Right atrium auricular region (tissue), 2 donors: ENCODE data around the gene GABBR2. TPM values are rescaled to one million over a fixed set of nuclear protein-coding genes. Genes with fewer than 3 reads are reported as not detected.

Experiments
- DNase-seq: peaks from one replicate; pipeline ENCODE4 v3.0.0-alpha.2; 2019; ENCODE audit warnings: low spot score
- H3K27ac ChIP-seq, 2 donors: fragments of 200-600 bp; sonication (generic); 1 replicate in 1 of 2; 2 replicates in 1 of 2; pipeline ENCODE4 v1.5.1; 2016 to 2019
- H3K27me3 ChIP-seq, 2 donors: fragments of 200-600 bp; sonication (generic); one replicate each; pipeline versions ENCODE4 v1.5.1 to v1.6.0; 2017 to 2019
- H3K36me3 ChIP-seq: fragments of 200-600 bp; sonication (generic); one replicate; pipeline ENCODE4 v1.5.1; 2016
- H3K4me1 ChIP-seq, 2 donors: fragments of 200-600 bp; sonication (generic); one replicate each; pipeline versions ENCODE4 v1.5.1 to v1.6.0; 2017 to 2019
- H3K4me3 ChIP-seq, 2 donors: fragments of 200-600 bp; sonication (generic); 1 replicate in 1 of 2; 2 replicates in 1 of 2; pipeline ENCODE4 v1.5.1; 2017 to 2019; ENCODE audit warnings: mild to moderate bottlenecking in 1 of 2, moderate library complexity in 1 of 2
- H3K9me3 ChIP-seq, 2 donors: fragments of 200-600 bp; sonication (generic); one replicate each; pipeline ENCODE4 v1.5.1; 2019
- CTCF ChIP-seq, 2 donors: fragments of 200-600 bp; sonication (generic); IDR thresholded peaks; one replicate each; pipeline ENCODE4 v1.5.1; 2019; ENCODE audit warnings: antibody characterized with exemption in 2 of 2
- total RNA-seq, 2 donors: library from RNA; depleted of rRNA; stranded (reverse); fragments of >200 nt; gene quantifications; one replicate each; pipeline ENCODE4 v1.1.0, GENCODE V29; 2016

GABBR2 gene
- total RNA-seq, 2 donors from 2014 or later, result 0.22 TPM; not detected in 1

DNA sequence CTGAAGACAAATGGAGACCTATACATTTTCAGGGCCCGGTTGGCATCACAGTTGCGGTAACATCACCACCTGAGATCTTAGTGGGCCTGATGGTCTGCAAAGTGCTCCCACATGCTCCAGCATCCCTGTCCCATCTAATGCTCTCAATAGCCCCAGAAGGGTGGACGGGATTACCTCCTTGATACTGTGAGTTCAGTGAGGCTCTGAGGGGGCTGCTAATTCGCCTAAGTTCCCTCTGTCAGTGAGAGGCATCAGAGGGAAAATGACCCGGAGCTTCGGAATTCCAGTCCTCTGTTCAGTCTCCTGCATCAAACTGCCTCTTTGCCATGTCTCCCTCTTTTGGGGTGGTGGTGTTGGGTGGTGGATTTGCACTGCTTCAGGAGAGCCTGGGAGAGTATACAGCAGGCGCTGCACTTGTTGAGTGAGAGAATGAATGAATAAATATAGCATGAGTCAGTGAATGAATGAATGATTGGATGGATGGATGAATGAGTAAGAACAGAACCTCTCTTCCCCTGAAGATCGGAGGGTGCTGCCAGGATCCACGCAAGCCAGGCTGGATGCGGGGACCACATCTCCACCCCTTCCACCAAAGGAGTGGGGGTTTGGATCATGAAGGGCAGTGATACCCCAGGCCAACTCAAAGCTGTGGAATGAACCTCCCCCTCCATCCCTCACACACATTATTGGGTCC is 141.0 kb downstream of the GABBR2 start:
- H3K36me3 ChIP-seq, result no peaks in the 10 kb centered on the region
- H3K9me3 ChIP-seq, result no peaks in the 10 kb centered on the region
- H3K27me3 ChIP-seq, result no peaks in the 10 kb centered on the region
- H3K4me3 ChIP-seq, result no peak overlapping the region
- H3K27ac ChIP-seq, result no peak overlapping the region
- H3K4me1 ChIP-seq, result no peaks in the 10 kb centered on the region
- DNase-seq, result peak; percentile 4
- TF ChIP-seq CTCF (IDR thresholded peaks at IDR 0.05), result no peak

DNA sequence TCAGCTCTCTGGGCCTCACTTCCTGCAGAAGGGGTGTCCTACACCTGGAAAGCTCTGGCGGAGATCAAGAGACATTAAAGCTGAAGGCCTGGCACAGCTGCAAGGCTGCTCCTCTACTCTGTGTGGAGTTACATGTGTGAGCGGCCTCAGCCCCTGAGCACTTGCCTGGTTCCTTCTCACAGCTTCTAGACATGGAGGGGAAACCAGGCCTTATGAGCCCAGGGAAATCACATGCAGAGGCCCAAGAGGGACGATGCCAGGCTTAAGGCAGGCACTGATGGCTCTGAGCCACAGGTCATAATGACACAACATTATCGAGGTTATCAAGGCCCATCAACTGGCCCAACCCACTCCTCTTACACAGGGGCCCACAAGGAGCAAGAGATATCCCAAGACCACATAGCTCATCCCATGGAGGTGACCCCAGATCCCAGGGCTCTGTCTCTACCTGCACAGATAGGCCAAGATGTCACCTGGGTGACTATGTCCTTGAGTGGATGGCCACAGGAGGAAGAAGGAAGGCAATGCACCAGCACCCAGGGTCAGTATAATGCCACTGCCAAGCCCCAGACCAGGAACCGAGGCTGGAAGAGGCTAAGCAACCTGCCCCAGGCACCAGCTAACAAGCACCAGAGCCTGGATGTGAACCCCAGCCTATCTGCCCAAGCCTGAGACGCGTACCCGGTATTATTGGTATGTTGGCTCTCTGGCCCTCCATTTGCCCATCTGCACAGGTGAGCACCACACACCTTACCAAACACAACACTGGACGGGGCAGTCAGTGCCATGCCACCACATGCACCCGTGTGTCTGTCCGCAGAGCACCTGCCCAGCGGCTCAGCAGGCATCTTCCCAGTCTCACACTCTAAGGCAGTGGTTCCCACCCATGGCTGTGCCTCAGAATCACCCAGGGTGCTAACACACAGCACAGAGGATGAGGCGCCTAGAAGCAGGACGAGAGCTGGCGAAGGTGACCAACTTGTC is 143.3 kb downstream of the GABBR2 start:
- Histone ChIP-seq H3K4me1 (no peaks in the 10 kb centered on the region), H3K9me3 (no peaks in the 10 kb centered on the region), H3K27ac (no peak overlapping the region), H3K4me3 (no peak overlapping the region), H3K36me3 (no peaks in the 10 kb centered on the region), H3K27me3 (no peaks in the 10 kb centered on the region)
- DNase-seq, result no peak
- TF ChIP-seq CTCF (IDR thresholded peaks at IDR 0.05), result no peak

DNA sequence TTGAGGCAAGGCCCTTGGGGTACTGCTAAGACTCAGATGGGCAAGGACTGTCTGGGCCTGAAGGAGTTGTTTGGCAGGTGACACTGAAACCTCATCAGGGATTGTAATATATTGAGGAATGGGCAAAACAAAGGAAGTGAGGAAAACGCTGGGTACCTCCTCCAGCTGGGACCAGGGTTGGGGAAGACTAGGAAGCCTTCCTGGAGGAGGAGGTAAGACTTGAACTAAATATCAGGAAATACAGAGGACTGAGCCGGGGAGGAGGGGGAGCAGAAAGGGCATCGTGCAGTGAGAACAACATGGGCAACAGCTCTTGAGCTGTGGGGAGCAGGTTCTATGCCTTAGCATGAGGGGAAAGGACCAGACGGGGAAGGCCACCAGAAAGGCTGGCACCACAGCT is 144.0 kb downstream of the GABBR2 start:
- no peak for TF ChIP-seq CTCF (IDR thresholded peaks at IDR 0.05)
- Histone ChIP-seq H3K27ac (no peak overlapping the region), H3K36me3 (no peaks in the 10 kb centered on the region), H3K4me3 (no peak overlapping the region), H3K9me3 (no peaks in the 10 kb centered on the region), H3K27me3 (no peaks in the 10 kb centered on the region), H3K4me1 (no peaks in the 10 kb centered on the region)
- DNase-seq, result no peak

DNA sequence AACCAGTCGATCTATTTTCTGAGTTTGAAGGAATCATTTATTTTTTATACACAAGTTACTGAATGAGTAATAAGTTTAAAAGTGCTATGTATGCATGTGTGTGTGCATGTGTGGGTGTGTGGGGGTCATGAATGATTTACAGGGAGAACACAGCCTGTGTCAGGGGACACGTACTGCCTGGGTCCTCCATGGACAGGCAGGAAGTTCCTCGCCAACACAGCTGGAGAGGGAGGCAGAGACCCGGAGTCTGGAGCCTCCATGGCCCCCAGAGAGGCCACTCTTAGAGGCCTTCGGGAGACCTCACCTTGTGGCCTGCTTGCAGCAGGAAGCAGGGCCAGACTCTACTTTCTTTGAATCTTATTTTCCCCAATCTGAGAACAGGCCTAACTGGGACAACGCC is 144.7 kb downstream of the GABBR2 start:
- Histone ChIP-seq H3K4me3 (no peak overlapping the region), H3K27ac (no peak overlapping the region), H3K27me3 (no peaks in the 10 kb centered on the region), H3K4me1 (no peaks in the 10 kb centered on the region), H3K36me3 (no peaks in the 10 kb centered on the region), H3K9me3 (no peaks in the 10 kb centered on the region)
- TF ChIP-seq CTCF (IDR thresholded peaks at IDR 0.05), result no peak
- DNase-seq, result peak; percentile 47

- Histone ChIP-seq H3K9me3 (no peaks in the 10 kb centered on the region), H3K27me3 (no peaks in the 10 kb centered on the region), H3K27ac (no peak overlapping the region), H3K4me3 (no peak overlapping the region), H3K4me1 (no peaks in the 10 kb centered on the region), H3K36me3 (no peaks in the 10 kb centered on the region)
- peak; percentile 53 for DNase-seq
- no peak for TF ChIP-seq CTCF (IDR thresholded peaks at IDR 0.05)
These were observed 145.4 kb downstream of the GABBR2 start for GRCh38 chr9:98563212-98563907.
